ENCODE results near the gene ARHGAP15.

The ARHGAP15 gene

GRCh38 chr2:143600116-143600515, 470.9 kb downstream of the ARHGAP15 start:
- H3K36me3 ChIP-seq (ENCODE audit: insufficient read depth) = no peaks in the 10 kb centered on the region
- TF ChIP-seq, protein P1, sequence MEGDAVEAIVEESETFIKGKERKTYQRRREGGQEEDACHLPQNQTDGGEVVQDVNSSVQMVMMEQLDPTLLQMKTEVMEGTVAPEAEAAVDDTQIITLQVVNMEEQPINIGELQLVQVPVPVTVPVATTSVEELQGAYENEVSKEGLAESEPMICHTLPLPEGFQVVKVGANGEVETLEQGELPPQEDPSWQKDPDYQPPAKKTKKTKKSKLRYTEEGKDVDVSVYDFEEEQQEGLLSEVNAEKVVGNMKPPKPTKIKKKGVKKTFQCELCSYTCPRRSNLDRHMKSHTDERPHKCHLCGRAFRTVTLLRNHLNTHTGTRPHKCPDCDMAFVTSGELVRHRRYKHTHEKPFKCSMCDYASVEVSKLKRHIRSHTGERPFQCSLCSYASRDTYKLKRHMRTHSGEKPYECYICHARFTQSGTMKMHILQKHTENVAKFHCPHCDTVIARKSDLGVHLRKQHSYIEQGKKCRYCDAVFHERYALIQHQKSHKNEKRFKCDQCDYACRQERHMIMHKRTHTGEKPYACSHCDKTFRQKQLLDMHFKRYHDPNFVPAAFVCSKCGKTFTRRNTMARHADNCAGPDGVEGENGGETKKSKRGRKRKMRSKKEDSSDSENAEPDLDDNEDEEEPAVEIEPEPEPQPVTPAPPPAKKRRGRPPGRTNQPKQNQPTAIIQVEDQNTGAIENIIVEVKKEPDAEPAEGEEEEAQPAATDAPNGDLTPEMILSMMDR (conservative IDR thresholded peaks at IDR 0.05; ENCODE audit: low read depth, low read length) = no peak
- no peaks in the 10 kb centered on the region for H4K20me1 ChIP-seq (ENCODE audit: insufficient read depth)
- H3K4me2 ChIP-seq = no peak overlapping the region
- no peak overlapping the region for H2AFZ ChIP-seq (ENCODE audit: low read depth)
- no peaks in the 10 kb centered on the region for H3K27me3 ChIP-seq (ENCODE audit: insufficient read depth, low read depth)
- H3K9ac ChIP-seq = no peak overlapping the region
- H3K27ac ChIP-seq = no peak overlapping the region
- no peaks in the 10 kb centered on the region for H3K79me2 ChIP-seq (ENCODE audit: insufficient read depth, low read depth)
- H3K4me1 ChIP-seq (ENCODE audit: low read depth, poor library complexity, severe bottlenecking) = no peaks in the 10 kb centered on the region
- H3K4me3 ChIP-seq (IDR thresholded peaks at IDR 0.05; ENCODE audit: insufficient read depth, low read depth, low read length) = no peak overlapping the region

GRCh38 chr2:143601828-143602227, 472.6 kb downstream of the ARHGAP15 start:
- no peak overlapping the region for H2AFZ ChIP-seq (ENCODE audit: low read depth)
- no peaks in the 10 kb centered on the region for H3K79me2 ChIP-seq (ENCODE audit: insufficient read depth, low read depth)
- H3K36me3 ChIP-seq (ENCODE audit: insufficient read depth) = no peaks in the 10 kb centered on the region
- no peak overlapping the region for H3K4me3 ChIP-seq (IDR thresholded peaks at IDR 0.05; ENCODE audit: insufficient read depth, low read depth, low read length)
- TF ChIP-seq, protein P1 (conservative IDR thresholded peaks at IDR 0.05; ENCODE audit: low read depth, low read length) = no peak
- no peak overlapping the region for H3K4me2 ChIP-seq
- H3K9ac ChIP-seq = no peak overlapping the region
- H3K4me1 ChIP-seq (ENCODE audit: low read depth, poor library complexity, severe bottlenecking) = no peaks in the 10 kb centered on the region
- H3K27ac ChIP-seq = no peak overlapping the region
- no peaks in the 10 kb centered on the region for H4K20me1 ChIP-seq (ENCODE audit: insufficient read depth)
- H3K27me3 ChIP-seq (ENCODE audit: insufficient read depth, low read depth) = no peaks in the 10 kb centered on the region

DNA sequence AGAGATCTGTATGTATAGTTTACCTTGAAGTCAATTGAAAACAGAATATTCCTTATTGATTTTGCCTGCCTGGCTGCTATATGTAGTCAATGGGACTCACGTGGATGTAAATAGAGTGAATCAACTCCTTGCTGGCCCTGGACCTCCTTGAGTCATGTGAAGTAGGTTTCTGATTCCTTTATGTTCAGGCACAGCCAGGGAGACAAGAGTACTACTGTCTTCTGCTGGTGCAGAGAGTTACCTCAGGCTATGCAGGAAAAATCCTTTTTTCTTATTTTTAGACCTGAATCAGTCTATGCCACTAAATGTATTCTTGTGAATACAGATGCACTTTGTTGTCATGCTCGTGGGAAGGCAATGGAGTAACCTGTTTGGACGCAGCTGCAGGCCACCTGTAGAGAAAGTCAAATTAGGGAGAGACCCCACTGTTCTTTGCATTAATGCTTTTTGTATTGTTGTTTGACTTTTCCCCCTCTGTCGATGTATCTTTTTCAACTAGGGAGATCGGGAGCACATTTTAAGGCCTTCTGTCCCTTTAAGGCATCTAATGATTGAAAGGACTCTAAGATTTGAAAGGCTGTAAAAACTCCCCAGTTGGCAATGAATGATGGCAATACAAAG, 473.9 kb downstream of the ARHGAP15 start:
- Histone ChIP-seq H3K4me2 (no peak overlapping the region), H3K79me2 (ENCODE audit: insufficient read depth, low read depth) (no peaks in the 10 kb centered on the region), H3K36me3 (ENCODE audit: insufficient read depth) (no peaks in the 10 kb centered on the region), H3K27ac (no peak overlapping the region), H2AFZ (ENCODE audit: low read depth) (no peak overlapping the region), H3K4me3 (IDR thresholded peaks at IDR 0.05; ENCODE audit: insufficient read depth, low read depth, low read length) (no peak overlapping the region), H3K27me3 (ENCODE audit: insufficient read depth, low read depth) (no peaks in the 10 kb centered on the region), H3K4me1 (ENCODE audit: low read depth, poor library complexity, severe bottlenecking) (no peaks in the 10 kb centered on the region), H3K9ac (no peak overlapping the region), H4K20me1 (ENCODE audit: insufficient read depth) (no peaks in the 10 kb centered on the region)
- TF ChIP-seq, protein P1 (conservative IDR thresholded peaks at IDR 0.05; ENCODE audit: low read depth, low read length) = no peak

DNA sequence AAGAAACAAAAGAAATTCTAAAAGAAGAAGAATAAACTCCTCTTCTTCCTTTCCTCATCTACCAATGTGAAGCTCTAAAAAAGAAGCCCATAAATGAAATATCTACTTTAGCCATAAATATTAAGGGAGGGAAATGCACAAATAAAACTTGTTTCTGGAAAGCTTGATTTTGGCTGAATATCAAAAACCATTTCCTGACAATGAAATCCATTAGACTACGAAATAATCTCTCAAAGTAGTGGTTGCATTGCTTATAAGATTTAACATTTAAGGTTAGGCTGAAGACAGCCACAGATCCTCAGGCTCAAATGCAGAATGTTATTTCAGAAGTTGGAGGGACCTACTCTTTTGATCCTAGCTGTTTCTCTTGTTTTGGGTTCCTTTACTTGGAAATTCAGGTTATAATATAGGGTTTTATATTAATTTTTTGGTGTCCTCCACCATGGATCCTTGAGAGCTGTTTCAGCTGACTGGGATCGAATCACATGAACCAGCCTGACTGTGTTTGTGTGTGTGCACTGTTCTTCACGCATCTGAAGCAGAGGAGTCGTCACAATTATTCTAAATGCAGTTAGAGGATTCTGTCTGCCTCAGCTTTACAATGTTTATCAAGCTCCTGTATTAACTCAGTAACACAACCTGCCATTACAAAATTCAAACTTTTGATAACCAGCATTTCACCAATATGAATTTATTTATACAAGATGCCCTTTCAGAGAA, 474.8 kb downstream of the ARHGAP15 start:
- H3K9ac ChIP-seq = no peak overlapping the region
- H3K36me3 ChIP-seq (ENCODE audit: insufficient read depth) = no peaks in the 10 kb centered on the region
- TF ChIP-seq, protein P1 (conservative IDR thresholded peaks at IDR 0.05; ENCODE audit: low read depth, low read length) = no peak
- no peak overlapping the region for H3K4me2 ChIP-seq
- H3K27me3 ChIP-seq (ENCODE audit: insufficient read depth, low read depth) = no peaks in the 10 kb centered on the region
- no peak overlapping the region for H3K4me3 ChIP-seq (IDR thresholded peaks at IDR 0.05; ENCODE audit: insufficient read depth, low read depth, low read length)
- H3K79me2 ChIP-seq (ENCODE audit: insufficient read depth, low read depth) = no peaks in the 10 kb centered on the region
- no peak overlapping the region for H3K27ac ChIP-seq
- H4K20me1 ChIP-seq (ENCODE audit: insufficient read depth) = no peaks in the 10 kb centered on the region
- H2AFZ ChIP-seq (ENCODE audit: low read depth) = no peak overlapping the region
- H3K4me1 ChIP-seq (ENCODE audit: low read depth, poor library complexity, severe bottlenecking) = no peaks in the 10 kb centered on the region

Data from KMS-11 (cell line).